ENCODE data around the gene SLC7A7. TPM values are rescaled to one million over a fixed set of nuclear protein-coding genes. Genes with fewer than 3 reads are reported as not detected.

The SLC7A7 gene
- total and polyA plus RNA-seq, 2 of the 13 experiments (the other 11 are each of a cell fraction or from before 2014, with no cell fraction given), result 0.13 to 0.63 TPM

GRCh38 chr14:22807432-22808087 is 7.7 kb downstream of the SLC7A7 start (continued):
- TF ChIP-seq USF2 (IDR thresholded peaks at IDR 0.05; ENCODE audit: low read depth, low read length), result no peak
- TF ChIP-seq USF2 (CRISPR knock-in tag; IDR thresholded peaks at IDR 0.05; ENCODE audit: borderline replicate concordance), result no peak
- TF ChIP-seq ZSCAN31 (CRISPR knock-in tag; IDR thresholded peaks at IDR 0.05; ENCODE audit: low read depth), result peak; percentile 71; the same call in 1 of the 2 replicates
- TF ChIP-seq HINFP (CRISPR knock-in tag; IDR thresholded peaks at IDR 0.05; ENCODE audit: low read depth), result peak; percentile 17; the same call in 1 of the 2 replicates
- TF ChIP-seq PHF21A (CRISPR knock-in tag; IDR thresholded peaks at IDR 0.05), result peak; percentile 86; the same call in 1 of the 2 replicates
- TF ChIP-seq ZNF605 (CRISPR knock-in tag; IDR thresholded peaks at IDR 0.05), result peak; percentile 46; the same call in 1 of the 2 replicates
- peak; percentile 33; the same call in 1 of the 2 replicates for TF ChIP-seq SAP130 (CRISPR knock-in tag; IDR thresholded peaks at IDR 0.05; ENCODE audit: low read depth)
- 0 out of 2 replicates have a peak, but pooled peaks have one; percentile 35 for TF ChIP-seq ZNF44 (CRISPR knock-in tag; IDR thresholded peaks at IDR 0.05)
- TF ChIP-seq ASH2L (IDR thresholded peaks at IDR 0.05; ENCODE audit: insufficient read length, low read depth, low read length), result peak; percentile 28
- TF ChIP-seq ZNF430 (CRISPR knock-in tag; IDR thresholded peaks at IDR 0.05), result no peak
- TF ChIP-seq TEAD3 (CRISPR knock-in tag; optimal IDR thresholded peaks at IDR 0.05; ENCODE audit: borderline replicate concordance), result peak; percentile 100
- no peak for TF ChIP-seq ZNF207 (IDR thresholded peaks at IDR 0.05; ENCODE audit: borderline replicate concordance)
- TF ChIP-seq CC2D1A (CRISPR knock-in tag; IDR thresholded peaks at IDR 0.05), result 0 out of 2 replicates have a peak, but pooled peaks have one; percentile 85
- TF ChIP-seq ATF7-NPFF (CRISPR knock-in tag; IDR thresholded peaks at IDR 0.05; ENCODE audit: low read depth), result 0 out of 2 replicates have a peak, but pooled peaks have one; percentile 27
- TF ChIP-seq ATAD3A (CRISPR knock-in tag; IDR thresholded peaks at IDR 0.05), result no peak
- peak; percentile 81 for TF ChIP-seq TBX3 (IDR thresholded peaks at IDR 0.05; ENCODE audit: borderline replicate concordance)
- TF ChIP-seq RXRB (CRISPR knock-in tag; IDR thresholded peaks at IDR 0.05; ENCODE audit: borderline replicate concordance), result peak; percentile 94
- peak; percentile 42; the same call in 1 of the 2 replicates for TF ChIP-seq BCL3 (CRISPR knock-in tag; IDR thresholded peaks at IDR 0.05)
- TF ChIP-seq ZNF362 (CRISPR knock-in tag; IDR thresholded peaks at IDR 0.05; ENCODE audit: borderline replicate concordance), result no peak
- TF ChIP-seq PHF20 (CRISPR knock-in tag; IDR thresholded peaks at IDR 0.05), result no peak
- TF ChIP-seq KLF16 (CRISPR knock-in tag; IDR thresholded peaks at IDR 0.05), result no peak
- peak; percentile 12; the same call in 1 of the 2 replicates for TF ChIP-seq CBFB (CRISPR knock-in tag; IDR thresholded peaks at IDR 0.05)
- peak; percentile 11; the same call in 1 of the 2 replicates for TF ChIP-seq FOXJ3 (CRISPR knock-in tag; IDR thresholded peaks at IDR 0.05; ENCODE audit: borderline replicate concordance)

Measured in HepG2 (cell line).